Measurements from ENCODE around the gene PDZRN3. TPM values are rescaled to one million over a fixed set of nuclear protein-coding genes. Genes with fewer than 3 reads are reported as not detected.

PDZRN3 gene
- total RNA-seq, 1 experiment from 2014 or later, result 17.5 TPM

GRCh38 chr3:73394240-73394639 is 230.5 kb downstream of the PDZRN3 start:
- Histone ChIP-seq H4K20me1 (ENCODE audit: insufficient read depth, low read depth, low read length) (no peaks in the 10 kb centered on the region), H3K4me1 (ENCODE audit: low read length) (no peaks in the 10 kb centered on the region), H3K4me2 (ENCODE audit: low read depth, low read length, poor library complexity, severe bottlenecking) (no peak overlapping the region), H3K9me2 (replicated peaks; ENCODE audit: insufficient read depth, low read length) (no peaks in the 10 kb centered on the region), H2AFZ (ENCODE audit: low read length) (no peak overlapping the region), H3K27ac (ENCODE audit: low read length) (no peak overlapping the region), H3K27me3 (ENCODE audit: low read length) (no peaks in the 10 kb centered on the region), H3K4me3 (ENCODE audit: low read length) (no peak overlapping the region), H3K9ac (ENCODE audit: low read length) (no peak overlapping the region), H3K36me3 (ENCODE audit: insufficient read depth, low read length) (no peaks in the 10 kb centered on the region), H3K9me3 (ENCODE audit: low read length) (no peaks in the 10 kb centered on the region), H3K79me2 (ENCODE audit: low read length) (no peaks in the 10 kb centered on the region)
- no peak for DNase-seq

GRCh38 chr3:73393005-73393404 is 231.7 kb downstream of the PDZRN3 start:
- no peak for DNase-seq
- Histone ChIP-seq H3K4me1 (ENCODE audit: low read length) (no peaks in the 10 kb centered on the region), H4K20me1 (ENCODE audit: insufficient read depth, low read depth, low read length) (no peaks in the 10 kb centered on the region), H3K4me3 (ENCODE audit: low read length) (no peak overlapping the region), H3K9ac (ENCODE audit: low read length) (no peak overlapping the region), H2AFZ (ENCODE audit: low read length) (no peak overlapping the region), H3K36me3 (ENCODE audit: insufficient read depth, low read length) (no peaks in the 10 kb centered on the region), H3K27ac (ENCODE audit: low read length) (no peak overlapping the region), H3K79me2 (ENCODE audit: low read length) (no peaks in the 10 kb centered on the region), H3K9me2 (replicated peaks; ENCODE audit: insufficient read depth, low read length) (no peaks in the 10 kb centered on the region), H3K9me3 (ENCODE audit: low read length) (no peaks in the 10 kb centered on the region), H3K27me3 (ENCODE audit: low read length) (no peaks in the 10 kb centered on the region), H3K4me2 (ENCODE audit: low read depth, low read length, poor library complexity, severe bottlenecking) (no peak overlapping the region)

GRCh38 chr3:73391984-73392383 is 232.8 kb downstream of the PDZRN3 start:
- Histone ChIP-seq H4K20me1 (ENCODE audit: insufficient read depth, low read depth, low read length) (no peaks in the 10 kb centered on the region), H3K27me3 (ENCODE audit: low read length) (no peaks in the 10 kb centered on the region), H3K9ac (ENCODE audit: low read length) (no peak overlapping the region), H3K4me3 (ENCODE audit: low read length) (no peak overlapping the region), H3K4me1 (ENCODE audit: low read length) (no peaks in the 10 kb centered on the region), H3K79me2 (ENCODE audit: low read length) (no peaks in the 10 kb centered on the region), H3K9me3 (ENCODE audit: low read length) (no peaks in the 10 kb centered on the region), H3K27ac (ENCODE audit: low read length) (no peak overlapping the region), H3K9me2 (replicated peaks; ENCODE audit: insufficient read depth, low read length) (no peaks in the 10 kb centered on the region), H3K36me3 (ENCODE audit: insufficient read depth, low read length) (no peaks in the 10 kb centered on the region), H2AFZ (ENCODE audit: low read length) (no peak overlapping the region), H3K4me2 (ENCODE audit: low read depth, low read length, poor library complexity, severe bottlenecking) (no peak overlapping the region)
- DNase-seq, result no peak

DNA sequence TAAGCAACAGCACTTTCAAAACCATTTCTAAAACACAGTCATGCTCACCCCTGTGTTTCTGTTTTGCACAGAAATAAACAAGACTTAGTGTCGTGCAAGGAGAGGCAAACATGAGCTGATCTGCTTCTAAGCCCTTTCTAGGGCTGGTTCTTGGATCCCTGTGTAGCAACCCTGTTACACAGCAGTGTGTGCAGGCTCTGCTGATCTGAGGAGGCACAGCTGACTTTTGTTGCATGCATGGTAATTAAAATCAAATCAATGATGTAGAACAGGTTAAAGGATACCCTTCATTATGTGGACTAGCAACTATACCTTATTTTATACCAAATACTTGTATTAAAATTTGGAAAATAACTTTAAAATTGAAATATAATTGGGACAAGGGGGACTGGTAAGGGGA is 234.8 kb downstream of the PDZRN3 start:
- H3K4me2 ChIP-seq (ENCODE audit: low read depth, low read length, poor library complexity, severe bottlenecking), result no peak overlapping the region
- H3K27ac ChIP-seq (ENCODE audit: low read length), result no peak overlapping the region
- no peak overlapping the region for H3K4me3 ChIP-seq (ENCODE audit: low read length)
- H3K79me2 ChIP-seq (ENCODE audit: low read length), result no peaks in the 10 kb centered on the region
- no peaks in the 10 kb centered on the region for H3K9me2 ChIP-seq (replicated peaks; ENCODE audit: insufficient read depth, low read length)
- H3K36me3 ChIP-seq (ENCODE audit: insufficient read depth, low read length), result no peaks in the 10 kb centered on the region
- no peak overlapping the region for H3K9ac ChIP-seq (ENCODE audit: low read length)
- no peaks in the 10 kb centered on the region for H3K9me3 ChIP-seq (ENCODE audit: low read length)
- no peak overlapping the region for H2AFZ ChIP-seq (ENCODE audit: low read length)
- H3K27me3 ChIP-seq (ENCODE audit: low read length), result no peaks in the 10 kb centered on the region
- no peak for DNase-seq
- no peaks in the 10 kb centered on the region for H3K4me1 ChIP-seq (ENCODE audit: low read length)
- H4K20me1 ChIP-seq (ENCODE audit: insufficient read depth, low read depth, low read length), result no peaks in the 10 kb centered on the region

DNA sequence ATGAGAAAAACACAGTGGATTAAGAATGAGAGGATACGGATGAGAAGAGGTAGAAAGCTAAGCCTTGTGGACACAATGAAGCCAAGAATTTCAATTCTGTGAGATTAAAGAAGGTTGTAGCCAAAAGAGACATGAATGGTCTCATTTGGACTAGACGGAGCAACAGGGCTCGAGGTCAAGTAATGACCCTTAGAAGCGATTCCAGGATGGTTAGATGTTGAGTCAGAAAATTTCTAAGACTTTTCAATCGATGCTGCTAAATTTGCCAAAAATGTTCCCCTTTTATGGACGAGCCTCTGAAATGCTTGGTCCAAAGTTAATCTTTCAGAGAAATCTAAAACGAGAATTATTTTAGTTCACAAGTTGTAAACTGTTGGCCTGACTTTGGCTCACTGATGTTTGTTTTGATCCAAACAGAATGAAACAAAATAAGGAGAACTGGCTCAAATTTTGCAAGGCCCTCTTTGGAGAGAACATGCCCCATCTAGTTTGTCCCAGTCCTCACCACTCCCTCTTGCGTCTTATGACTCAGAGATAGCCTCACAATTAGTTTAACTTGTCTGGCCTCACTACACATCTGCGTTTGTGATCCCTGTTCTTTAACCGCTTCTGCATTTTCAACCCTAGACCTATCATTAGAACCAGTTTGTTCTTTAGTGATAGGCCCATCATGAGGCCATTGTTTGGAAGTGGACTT is 235.5 kb downstream of the PDZRN3 start:
- no peaks in the 10 kb centered on the region for H3K4me1 ChIP-seq (ENCODE audit: low read length)
- H3K4me2 ChIP-seq (ENCODE audit: low read depth, low read length, poor library complexity, severe bottlenecking), result no peak overlapping the region
- H3K79me2 ChIP-seq (ENCODE audit: low read length), result no peaks in the 10 kb centered on the region
- H3K9me3 ChIP-seq (ENCODE audit: low read length), result no peaks in the 10 kb centered on the region
- no peaks in the 10 kb centered on the region for H3K36me3 ChIP-seq (ENCODE audit: insufficient read depth, low read length)
- no peaks in the 10 kb centered on the region for H3K27me3 ChIP-seq (ENCODE audit: low read length)
- no peak overlapping the region for H2AFZ ChIP-seq (ENCODE audit: low read length)
- H3K9ac ChIP-seq (ENCODE audit: low read length), result no peak overlapping the region
- H3K9me2 ChIP-seq (replicated peaks; ENCODE audit: insufficient read depth, low read length), result no peaks in the 10 kb centered on the region
- H4K20me1 ChIP-seq (ENCODE audit: insufficient read depth, low read depth, low read length), result no peaks in the 10 kb centered on the region
- no peak for DNase-seq
- no peak overlapping the region for H3K27ac ChIP-seq (ENCODE audit: low read length)
- no peak overlapping the region for H3K4me3 ChIP-seq (ENCODE audit: low read length)

DNA sequence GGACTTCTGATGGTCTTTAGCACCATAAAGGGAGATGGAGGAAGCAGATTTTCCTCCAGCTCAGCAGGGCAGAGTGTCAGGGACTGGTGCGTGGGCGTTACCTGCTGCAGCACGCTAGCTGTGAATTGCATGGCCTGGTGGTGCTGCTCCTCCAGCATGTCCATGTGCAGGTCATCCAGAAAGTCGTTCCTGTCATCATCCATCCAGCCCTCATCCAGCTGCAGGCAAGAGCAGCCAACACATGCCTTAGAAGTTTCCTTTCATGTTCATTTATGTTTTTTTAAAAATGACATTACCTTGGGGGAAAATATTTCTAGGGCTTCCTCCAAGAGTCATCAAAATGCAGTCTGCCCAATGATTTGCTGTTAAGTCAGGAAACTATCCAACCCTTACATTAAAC is 239.2 kb downstream of the PDZRN3 start:
- no peaks in the 10 kb centered on the region for H3K27me3 ChIP-seq (ENCODE audit: low read length)
- no peaks in the 10 kb centered on the region for H4K20me1 ChIP-seq (ENCODE audit: insufficient read depth, low read depth, low read length)
- no peaks in the 10 kb centered on the region for H3K9me2 ChIP-seq (replicated peaks; ENCODE audit: insufficient read depth, low read length)
- no peaks in the 10 kb centered on the region for H3K79me2 ChIP-seq (ENCODE audit: low read length)
- H3K9me3 ChIP-seq (ENCODE audit: low read length), result no peaks in the 10 kb centered on the region
- no peak overlapping the region for H2AFZ ChIP-seq (ENCODE audit: low read length)
- H3K4me1 ChIP-seq (ENCODE audit: low read length), result no peaks in the 10 kb centered on the region
- no peak overlapping the region for H3K9ac ChIP-seq (ENCODE audit: low read length)
- H3K36me3 ChIP-seq (ENCODE audit: insufficient read depth, low read length), result no peaks in the 10 kb centered on the region
- H3K4me3 ChIP-seq (ENCODE audit: low read length), result no peak overlapping the region
- no peak for DNase-seq
- H3K4me2 ChIP-seq (ENCODE audit: low read depth, low read length, poor library complexity, severe bottlenecking), result no peak overlapping the region
- H3K27ac ChIP-seq (ENCODE audit: low read length), result no peak overlapping the region

GRCh38 chr3:73384091-73384906 is 240.4 kb downstream of the PDZRN3 start:
- H3K4me2 ChIP-seq (ENCODE audit: low read depth, low read length, poor library complexity, severe bottlenecking), result no peak overlapping the region
- no peak overlapping the region for H3K9ac ChIP-seq (ENCODE audit: low read length)
- H3K27me3 ChIP-seq (ENCODE audit: low read length), result no peaks in the 10 kb centered on the region
- no peaks in the 10 kb centered on the region for H3K36me3 ChIP-seq (ENCODE audit: insufficient read depth, low read length)
- H3K27ac ChIP-seq (ENCODE audit: low read length), result no peak overlapping the region
- H3K9me2 ChIP-seq (replicated peaks; ENCODE audit: insufficient read depth, low read length), result no peaks in the 10 kb centered on the region
- H3K9me3 ChIP-seq (ENCODE audit: low read length), result no peaks in the 10 kb centered on the region
- no peaks in the 10 kb centered on the region for H3K4me1 ChIP-seq (ENCODE audit: low read length)
- no peak overlapping the region for H3K4me3 ChIP-seq (ENCODE audit: low read length)
- no peak overlapping the region for H2AFZ ChIP-seq (ENCODE audit: low read length)
- H4K20me1 ChIP-seq (ENCODE audit: insufficient read depth, low read depth, low read length), result no peaks in the 10 kb centered on the region
- no peaks in the 10 kb centered on the region for H3K79me2 ChIP-seq (ENCODE audit: low read length)
- DNase-seq, result no peak

DNA sequence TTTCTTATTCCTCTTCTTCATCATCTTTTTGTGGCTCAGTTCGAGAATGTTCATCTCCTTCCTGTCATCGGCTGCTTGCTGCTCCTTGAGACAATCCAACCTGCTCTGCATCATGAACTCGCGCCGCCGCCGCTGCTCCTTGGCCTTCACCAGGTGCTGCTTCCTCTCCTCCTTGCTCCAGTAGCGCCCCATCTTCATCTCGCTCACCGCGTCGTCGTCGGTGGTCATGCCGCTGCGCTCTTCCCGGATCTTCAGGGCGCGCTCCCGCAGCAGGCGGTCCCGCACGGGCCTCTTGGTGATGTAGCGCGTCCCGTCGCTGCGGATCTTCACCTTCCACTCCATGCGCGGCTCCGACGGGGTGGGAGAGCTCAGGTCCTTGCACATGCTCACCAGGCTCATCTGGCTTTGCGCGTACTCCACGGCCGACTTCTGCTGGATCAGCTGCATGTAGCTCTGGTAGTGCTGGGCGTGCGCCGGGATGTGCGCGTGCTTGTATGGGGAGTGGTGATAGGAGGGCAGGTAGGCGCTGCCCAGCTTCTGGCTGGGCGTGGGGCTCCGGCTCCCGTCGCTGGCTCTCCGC is 241.2 kb downstream of the PDZRN3 start:
- no peak overlapping the region for H3K27ac ChIP-seq (ENCODE audit: low read length)
- H3K9me3 ChIP-seq (ENCODE audit: low read length), result no peaks in the 10 kb centered on the region
- H3K4me2 ChIP-seq (ENCODE audit: low read depth, low read length, poor library complexity, severe bottlenecking), result no peak overlapping the region
- no peaks in the 10 kb centered on the region for H3K9me2 ChIP-seq (replicated peaks; ENCODE audit: insufficient read depth, low read length)
- no peak overlapping the region for H3K4me3 ChIP-seq (ENCODE audit: low read length)
- H3K27me3 ChIP-seq (ENCODE audit: low read length), result no peaks in the 10 kb centered on the region
- H3K36me3 ChIP-seq (ENCODE audit: insufficient read depth, low read length), result no peaks in the 10 kb centered on the region
- H4K20me1 ChIP-seq (ENCODE audit: insufficient read depth, low read depth, low read length), result no peaks in the 10 kb centered on the region
- no peak overlapping the region for H3K9ac ChIP-seq (ENCODE audit: low read length)
- no peak overlapping the region for H2AFZ ChIP-seq (ENCODE audit: low read length)
- H3K79me2 ChIP-seq (ENCODE audit: low read length), result no peaks in the 10 kb centered on the region
- DNase-seq, result no peak
- peaks cover 5% of the 10 kb centered on the region for H3K4me1 ChIP-seq (ENCODE audit: low read length)

Data from Karpas-422 (cell line).